Measurements from ENCODE around the gene LIMK2.

DNA sequence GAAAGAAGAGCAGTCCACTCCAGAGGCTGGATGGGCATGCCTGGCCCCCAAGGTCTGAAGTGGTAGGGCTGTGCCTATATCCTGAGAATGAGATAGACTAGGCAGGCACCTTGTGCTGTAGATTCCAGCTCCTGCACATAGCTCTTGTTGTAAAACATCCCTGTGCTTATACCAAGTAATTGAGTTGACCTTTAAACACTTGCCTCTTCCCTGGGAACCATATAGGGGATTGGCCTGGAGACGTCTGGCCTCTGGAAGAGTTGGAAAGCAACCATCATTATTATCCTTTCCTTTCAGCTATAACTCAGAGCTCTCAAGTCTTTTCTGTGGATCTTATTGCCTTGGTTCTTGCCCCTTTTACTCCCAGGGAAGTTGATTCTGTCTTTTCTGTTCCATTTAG, 15.1 kb downstream of the LIMK2 start:
- TF ChIP-seq, protein P1, sequence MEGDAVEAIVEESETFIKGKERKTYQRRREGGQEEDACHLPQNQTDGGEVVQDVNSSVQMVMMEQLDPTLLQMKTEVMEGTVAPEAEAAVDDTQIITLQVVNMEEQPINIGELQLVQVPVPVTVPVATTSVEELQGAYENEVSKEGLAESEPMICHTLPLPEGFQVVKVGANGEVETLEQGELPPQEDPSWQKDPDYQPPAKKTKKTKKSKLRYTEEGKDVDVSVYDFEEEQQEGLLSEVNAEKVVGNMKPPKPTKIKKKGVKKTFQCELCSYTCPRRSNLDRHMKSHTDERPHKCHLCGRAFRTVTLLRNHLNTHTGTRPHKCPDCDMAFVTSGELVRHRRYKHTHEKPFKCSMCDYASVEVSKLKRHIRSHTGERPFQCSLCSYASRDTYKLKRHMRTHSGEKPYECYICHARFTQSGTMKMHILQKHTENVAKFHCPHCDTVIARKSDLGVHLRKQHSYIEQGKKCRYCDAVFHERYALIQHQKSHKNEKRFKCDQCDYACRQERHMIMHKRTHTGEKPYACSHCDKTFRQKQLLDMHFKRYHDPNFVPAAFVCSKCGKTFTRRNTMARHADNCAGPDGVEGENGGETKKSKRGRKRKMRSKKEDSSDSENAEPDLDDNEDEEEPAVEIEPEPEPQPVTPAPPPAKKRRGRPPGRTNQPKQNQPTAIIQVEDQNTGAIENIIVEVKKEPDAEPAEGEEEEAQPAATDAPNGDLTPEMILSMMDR (IDR thresholded peaks at IDR 0.05): no peak
- TF ChIP-seq POLR2AphosphoS5 (IDR thresholded peaks at IDR 0.05) (no peak), POLR2A (IDR thresholded peaks at IDR 0.05) (no peak)

Measured in breast epithelium (tissue), 3 donors.